CD4-positive, alpha-beta T cell (primary cell): ENCODE results near the gene SLC12A1. TPM values are rescaled to one million over a fixed set of nuclear protein-coding genes. Genes with fewer than 3 reads are reported as not detected.
"Not testable (repeated sequence)": the region's sequence is repeated elsewhere in the genome, so short reads cannot be mapped to it uniquely, and the experiment has no call there.

ENCODE experiments used
- ATAC-seq: fragments of 200-7000 bp; cut with Tn5 transposase; one replicate; pipeline ENCODE4 v1.10.0; 2022; ENCODE audit warnings: mild to moderate bottlenecking; ENCODE audit not compliant: poor library complexity
- CTCF ChIA-PET: fragments of 350-600 bp; sonication (Branson Sonifier 250); formaldehyde crosslinking; loops from one replicate; lab custom pipeline; 2021; ENCODE audit warnings: antibody characterized with exemption, inconsistent platforms; lab: Charles Lee
- POLR2A ChIA-PET: fragments of 350-600 bp; sonication (Branson Sonifier 250); formaldehyde crosslinking; loops from one replicate; lab custom pipeline; 2021; ENCODE audit warnings: antibody characterized with exemption, inconsistent platforms; lab: Charles Lee
- DNase-seq, 14 experiments: peaks; one replicate each; pipeline ENCODE4 v3.0.0-alpha.2; 2013 to 2020; ENCODE audit warnings: mixed read lengths in 2 of 14
- H3K27ac ChIP-seq, 2 donors: one replicate each; pipeline versions ENCODE4 v1.5.1 to v1.7.0; 2013; ENCODE audit warnings: low read length in 2 of 2, low read depth in 1 of 2, mild to moderate bottlenecking in 1 of 2
- H3K27me3 ChIP-seq, 2 experiments: 1 replicate in 1 of 2; 2 replicates in 1 of 2; pipeline versions ENCODE4 v1.6.1 to v1.7.0; 2013; ENCODE audit warnings: low read length in 2 of 2, control low read depth in 1 of 2, mild to moderate bottlenecking in 1 of 2, moderate library complexity in 1 of 2; ENCODE audit not compliant: insufficient read depth in 2 of 2, control insufficient read depth in 1 of 2
- H3K36me3 ChIP-seq: one replicate; pipeline ENCODE4 v1.6.1; 2013; ENCODE audit warnings: low read length, control low read depth; ENCODE audit not compliant: insufficient read depth
- H3K4me1 ChIP-seq: one replicate; pipeline ENCODE4 v1.6.1; 2013; ENCODE audit warnings: low read length, control low read depth; ENCODE audit not compliant: insufficient read depth
- H3K4me3 ChIP-seq: one replicate; pipeline ENCODE4 v1.5.1; 2013; ENCODE audit warnings: mild to moderate bottlenecking, low read length, moderate library complexity
- H3K9me3 ChIP-seq, 2 experiments: 1 replicate in 1 of 2; 2 replicates in 1 of 2; pipeline versions ENCODE4 v1.6.1 to v1.7.0; 2013; ENCODE audit warnings: low read length in 2 of 2, mild to moderate bottlenecking in 2 of 2, control low read depth in 1 of 2, moderate library complexity in 1 of 2; ENCODE audit not compliant: control insufficient read depth in 1 of 2, insufficient read depth in 1 of 2
- H3K27ac Mint-ChIP-seq: one replicate; pipeline ENCODE4 v1.8.0; 2020; ENCODE audit warnings: mixed read lengths
- H3K27me3 Mint-ChIP-seq: one replicate; pipeline ENCODE4 v1.8.0; 2021; ENCODE audit warnings: mixed read lengths
- H3K36me3 Mint-ChIP-seq: one replicate; pipeline ENCODE4 v1.8.0; 2021; ENCODE audit warnings: low read depth, mixed read lengths
- H3K4me1 Mint-ChIP-seq: one replicate; pipeline ENCODE4 v1.8.0; 2021; ENCODE audit warnings: low read depth, mixed read lengths
- H3K4me3 Mint-ChIP-seq: one replicate; pipeline ENCODE4 v1.8.0; 2020; ENCODE audit warnings: mild to moderate bottlenecking, mixed read lengths
- H3K9me3 Mint-ChIP-seq: one replicate; pipeline ENCODE4 v1.8.0; 2020; ENCODE audit warnings: mixed read lengths
- intact Hi-C, 2 experiments: fragments of 100-400 bp; cut with DNase I in 1 of 2; cut with micrococcal nuclease in 1 of 2; formaldehyde crosslinking; loops; one replicate each; pipeline versions ENCODE4 v1.15.1 to v1.9.0; 2023 to 2025; cut with DNase I, micrococcal nuclease
- total RNA-seq, 174 experiments: library from RNA in 2 of 174; stranded (reverse) in 2 of 174; gene quantifications; one replicate each; pipeline ENCODE4 v1.2.3 and lab custom pipeline; 2021 to 2026
- TF ChIP-seq, protein P1 (sequence below): fragments of 200-600 bp; IDR thresholded peaks from one replicate; pipeline ENCODE4 v1.8.0; 2022; ENCODE audit warnings: antibody characterized with exemption, mild to moderate bottlenecking

SLC12A1 gene
- total RNA-seq, 2 experiments from 2014 or later, result not detected

DNA sequence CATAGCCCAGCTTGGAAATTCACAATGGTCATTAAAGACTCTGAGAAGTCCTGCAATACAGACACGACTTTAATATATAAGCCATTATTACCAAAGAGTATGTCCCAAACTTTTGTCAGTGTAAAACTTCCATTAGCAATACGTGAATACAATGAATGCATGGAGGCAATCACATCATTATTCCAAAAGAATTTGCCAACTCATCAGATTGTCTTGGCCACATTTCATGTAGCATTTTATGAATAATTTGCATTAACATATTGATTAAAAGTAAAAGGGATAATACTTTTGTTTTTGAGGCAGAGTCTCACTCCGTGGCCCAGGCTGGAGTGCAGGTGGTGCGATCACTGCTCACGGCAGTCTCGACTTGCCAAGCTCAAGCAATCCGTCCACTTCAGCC lies 117.2 kb downstream of the SLC12A1 start:
- no peak overlapping the region for H3K27ac ChIP-seq
- DNase-seq (no peak), ATAC-seq (no peak)
- POLR2A ChIA-PET, result no interaction called here
- no peaks in the 10 kb centered on the region for H3K9me3 ChIP-seq
- CTCF ChIA-PET, result no interaction called here
- intact Hi-C loops, result no loop called here
- no peak overlapping the region for H3K4me3 Mint-ChIP-seq
- no peaks in the 10 kb centered on the region for H3K4me1 ChIP-seq
- no peak overlapping the region for H3K4me3 ChIP-seq
- no peaks in the 10 kb centered on the region for H3K9me3 Mint-ChIP-seq
- no peaks in the 10 kb centered on the region for H3K27me3 Mint-ChIP-seq
- TF ChIP-seq, protein P1, sequence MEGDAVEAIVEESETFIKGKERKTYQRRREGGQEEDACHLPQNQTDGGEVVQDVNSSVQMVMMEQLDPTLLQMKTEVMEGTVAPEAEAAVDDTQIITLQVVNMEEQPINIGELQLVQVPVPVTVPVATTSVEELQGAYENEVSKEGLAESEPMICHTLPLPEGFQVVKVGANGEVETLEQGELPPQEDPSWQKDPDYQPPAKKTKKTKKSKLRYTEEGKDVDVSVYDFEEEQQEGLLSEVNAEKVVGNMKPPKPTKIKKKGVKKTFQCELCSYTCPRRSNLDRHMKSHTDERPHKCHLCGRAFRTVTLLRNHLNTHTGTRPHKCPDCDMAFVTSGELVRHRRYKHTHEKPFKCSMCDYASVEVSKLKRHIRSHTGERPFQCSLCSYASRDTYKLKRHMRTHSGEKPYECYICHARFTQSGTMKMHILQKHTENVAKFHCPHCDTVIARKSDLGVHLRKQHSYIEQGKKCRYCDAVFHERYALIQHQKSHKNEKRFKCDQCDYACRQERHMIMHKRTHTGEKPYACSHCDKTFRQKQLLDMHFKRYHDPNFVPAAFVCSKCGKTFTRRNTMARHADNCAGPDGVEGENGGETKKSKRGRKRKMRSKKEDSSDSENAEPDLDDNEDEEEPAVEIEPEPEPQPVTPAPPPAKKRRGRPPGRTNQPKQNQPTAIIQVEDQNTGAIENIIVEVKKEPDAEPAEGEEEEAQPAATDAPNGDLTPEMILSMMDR, result no peak
- H3K27ac Mint-ChIP-seq, result no peak overlapping the region
- no peaks in the 10 kb centered on the region for H3K36me3 ChIP-seq
- H3K4me1 Mint-ChIP-seq, result no peaks in the 10 kb centered on the region
- peaks cover 0 to 4% of the 10 kb centered on the region in 2 experiments for H3K27me3 ChIP-seq
- H3K36me3 Mint-ChIP-seq, result no peaks in the 10 kb centered on the region

GRCh38 chr15:48324949-48325348 lies 118.8 kb downstream of the SLC12A1 start:
- no peak for ATAC-seq
- Histone ChIP-seq H3K36me3 (no peaks in the 10 kb centered on the region), H3K27ac (no peak overlapping the region), H3K27me3 (peaks cover 0 to 4% of the 10 kb centered on the region in 2 experiments), H3K9me3 (no peaks in the 10 kb centered on the region), H3K4me3 (no peak overlapping the region), H3K4me1 (no peaks in the 10 kb centered on the region)
- ChIA-PET CTCF (interaction anchor here (0.9 kb wide), 1 partner anchor 12 kb away, joined by 3 read pairs; no protein-coding TSS in a partner anchor), POLR2A (no interaction called here)
- H3K27ac Mint-ChIP-seq, result no peak overlapping the region
- no peaks in the 10 kb centered on the region for H3K36me3 Mint-ChIP-seq
- peaks cover 1% of the 10 kb centered on the region for H3K4me1 Mint-ChIP-seq
- TF ChIP-seq, protein P1, result no peak
- no peaks in the 10 kb centered on the region for H3K9me3 Mint-ChIP-seq
- intact Hi-C loops, result no loop called here
- no peak overlapping the region for H3K4me3 Mint-ChIP-seq
- no peaks in the 10 kb centered on the region for H3K27me3 Mint-ChIP-seq
- DNase-seq, result no peak

DNA sequence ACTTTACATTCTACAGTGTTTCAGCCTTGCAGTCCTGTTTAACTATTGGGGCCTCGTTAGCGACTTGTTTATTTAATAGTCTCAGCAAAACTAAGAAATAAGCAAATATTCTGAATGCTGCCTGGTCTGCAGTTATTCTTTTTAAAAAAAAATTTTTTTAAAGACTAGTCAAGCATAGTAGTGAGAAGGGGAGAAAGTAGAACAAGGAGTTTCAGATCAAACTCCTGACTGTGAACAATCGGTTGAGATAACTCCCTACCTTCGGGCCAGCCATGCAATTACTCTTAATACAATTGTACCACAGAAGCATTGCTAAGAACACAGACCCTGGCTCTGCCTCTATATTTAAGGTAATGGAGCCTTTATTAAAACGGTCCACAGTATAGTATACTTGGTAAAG lies 119.3 kb downstream of the SLC12A1 start:
- Mint-ChIP-seq H3K9me3 (no peaks in the 10 kb centered on the region), H3K27me3 (no peaks in the 10 kb centered on the region), H3K4me3 (no peak overlapping the region), H3K36me3 (no peaks in the 10 kb centered on the region), H3K27ac (no peak overlapping the region), H3K4me1 (peaks cover 6% of the 10 kb centered on the region)
- ChIA-PET CTCF (no interaction called here), POLR2A (no interaction called here)
- ATAC-seq (no peak), DNase-seq (no peak)
- no peaks in the 10 kb centered on the region for H3K36me3 ChIP-seq
- intact Hi-C loops, result no loop called here
- H3K4me1 ChIP-seq, result peaks cover 2% of the 10 kb centered on the region
- TF ChIP-seq, protein P1, result no peak
- no peak overlapping the region for H3K27ac ChIP-seq
- no peak overlapping the region for H3K4me3 ChIP-seq
- peaks cover 0 to 3% of the 10 kb centered on the region in 2 experiments for H3K27me3 ChIP-seq
- no peaks in the 10 kb centered on the region for H3K9me3 ChIP-seq

- CTCF ChIA-PET, H3K36me3 Mint-ChIP-seq, H3K27me3 Mint-ChIP-seq: not testable (repeated sequence)
These were observed 120.1 kb downstream of the SLC12A1 start for GRCh38 chr15:48326180-48326579.

More at GRCh38 chr15:48326180-48326579, 120.1 kb downstream of the SLC12A1 start:
- H3K36me3 ChIP-seq, DNase-seq, H3K4me1 ChIP-seq, H3K4me3 ChIP-seq, H3K27ac Mint-ChIP-seq, H3K9me3 Mint-ChIP-seq, H3K27me3 ChIP-seq, intact Hi-C loops, H3K4me3 Mint-ChIP-seq, H3K9me3 ChIP-seq, ATAC-seq, POLR2A ChIA-PET, H3K27ac ChIP-seq: not testable (repeated sequence)
- H3K4me1 Mint-ChIP-seq, result peaks cover 14% of the 10 kb centered on the region
